IPS DF 6.9 (cell line): ENCODE results near the gene SPAG16.
A peak's percentile ranks its signal among the peaks of the same experiment; 100 is the strongest.

Source experiments
- DNase-seq: peaks from one replicate; pipeline ENCODE4 v3.0.0-alpha.2; 2013; ENCODE audit warnings: low read depth, low spot score
- H3K27ac ChIP-seq: one replicate; pipeline ENCODE4 v1.5.1; 2013; ENCODE audit warnings: low read length, control low read depth
- H3K27me3 ChIP-seq: 2 replicates; pipeline ENCODE4 v1.6.1; 2013; ENCODE audit warnings: mild to moderate bottlenecking, low read length; ENCODE audit not compliant: control insufficient read depth, insufficient read depth
- H3K36me3 ChIP-seq: 2 replicates; pipeline ENCODE4 v1.6.1; 2013; ENCODE audit warnings: low read length; ENCODE audit not compliant: control insufficient read depth, insufficient read depth
- H3K4me1 ChIP-seq: 2 replicates; pipeline ENCODE4 v1.6.1; 2013; ENCODE audit warnings: low read length; ENCODE audit not compliant: control insufficient read depth, insufficient read depth
- H3K4me3 ChIP-seq: 2 replicates; pipeline ENCODE4 v1.5.1; 2013; ENCODE audit warnings: mild to moderate bottlenecking, low read length
- H3K9me3 ChIP-seq: 2 replicates; pipeline ENCODE4 v1.6.1; 2013; ENCODE audit warnings: low read length, inconsistent platforms; ENCODE audit not compliant: control insufficient read depth, insufficient read depth
- WGBS: extraction: QIAGEN DNeasy Blood & Tissue Kit; methylation state at CpG from one replicate; pipeline ENCODE4 v1.1.7; 2013; ENCODE audit warnings: mixed read lengths, missing lambda C conversion rate; ENCODE audit not compliant: insufficient read length, insufficient coverage; 5-methylcytosine and 5-hydroxymethylcytosine counted together

The SPAG16 gene

DNA sequence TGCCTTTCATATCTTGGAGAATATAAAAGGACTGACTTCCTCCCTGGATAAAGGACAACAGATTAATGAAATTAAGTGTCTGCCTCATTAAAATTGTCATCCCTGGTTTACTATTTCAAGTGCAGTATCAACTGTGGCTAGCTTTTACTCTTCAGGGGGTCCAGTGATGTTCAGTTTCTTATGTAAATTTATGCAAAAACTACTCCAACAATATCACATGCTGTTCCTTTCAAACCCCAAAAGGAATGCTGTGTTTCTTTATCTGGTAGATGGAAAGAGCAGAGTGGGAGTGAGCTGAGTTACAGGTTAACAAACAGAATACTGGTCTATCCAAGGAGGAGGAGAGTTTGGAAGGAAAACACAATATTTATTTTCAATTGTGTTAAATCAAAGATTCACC is 842.9 kb downstream of the SPAG16 start:
- peak; percentile 63 for DNase-seq
- H3K27me3 ChIP-seq: no peaks in the 10 kb centered on the region
- H3K27ac ChIP-seq: no peak overlapping the region
- no peak overlapping the region for H3K4me3 ChIP-seq
- no peaks in the 10 kb centered on the region for H3K36me3 ChIP-seq
- no peaks in the 10 kb centered on the region for H3K4me1 ChIP-seq
- no peaks in the 10 kb centered on the region for H3K9me3 ChIP-seq

DNA sequence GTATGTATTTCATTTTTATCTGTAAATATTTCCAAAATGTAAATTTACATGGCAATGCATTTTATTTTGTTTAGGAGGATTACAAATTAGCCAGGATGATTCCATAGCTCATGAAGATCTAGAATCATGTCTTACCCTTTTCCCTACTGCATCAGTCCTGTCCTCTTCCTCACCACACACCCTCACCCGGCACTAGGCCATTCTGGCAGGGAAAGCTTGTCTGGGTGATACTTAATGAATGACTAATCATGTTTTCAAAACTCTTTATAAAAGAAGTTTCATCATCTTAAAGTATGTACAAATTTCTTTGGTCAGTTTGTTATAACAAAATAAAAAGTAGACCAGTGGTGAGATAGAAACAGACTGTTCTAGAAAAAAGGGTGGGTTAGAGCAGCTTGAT is 843.3 kb downstream of the SPAG16 start:
- Histone ChIP-seq H3K27me3 (no peaks in the 10 kb centered on the region), H3K4me3 (no peak overlapping the region), H3K36me3 (no peaks in the 10 kb centered on the region), H3K4me1 (no peaks in the 10 kb centered on the region), H3K9me3 (no peaks in the 10 kb centered on the region), H3K27ac (no peak overlapping the region)
- no peak for DNase-seq
- no CpG with 5 or more reads among the region's 1 CpG for WGBS

DNA sequence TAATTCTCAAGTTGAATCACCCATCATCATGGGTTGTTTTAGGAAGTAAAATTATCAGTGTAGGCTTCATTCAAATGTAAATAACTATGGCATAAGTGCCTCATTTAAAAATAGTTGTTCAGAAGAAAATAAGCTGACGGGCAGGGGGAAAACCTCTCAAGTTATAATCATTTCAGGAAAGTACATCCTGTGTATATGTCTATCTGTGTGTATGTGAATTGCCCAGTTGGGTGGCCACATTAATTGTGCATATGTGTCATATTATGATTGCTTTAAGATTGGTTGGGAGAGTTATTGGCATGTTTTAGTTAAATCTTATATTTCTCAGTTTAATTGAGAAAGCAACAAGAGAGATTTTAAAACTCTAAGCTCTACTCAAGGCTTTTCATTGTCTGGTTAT is 843.8 kb downstream of the SPAG16 start:
- no CpG with 5 or more reads among the region's 1 CpG for WGBS
- Histone ChIP-seq H3K4me3 (no peak overlapping the region), H3K27ac (no peak overlapping the region)

DNA sequence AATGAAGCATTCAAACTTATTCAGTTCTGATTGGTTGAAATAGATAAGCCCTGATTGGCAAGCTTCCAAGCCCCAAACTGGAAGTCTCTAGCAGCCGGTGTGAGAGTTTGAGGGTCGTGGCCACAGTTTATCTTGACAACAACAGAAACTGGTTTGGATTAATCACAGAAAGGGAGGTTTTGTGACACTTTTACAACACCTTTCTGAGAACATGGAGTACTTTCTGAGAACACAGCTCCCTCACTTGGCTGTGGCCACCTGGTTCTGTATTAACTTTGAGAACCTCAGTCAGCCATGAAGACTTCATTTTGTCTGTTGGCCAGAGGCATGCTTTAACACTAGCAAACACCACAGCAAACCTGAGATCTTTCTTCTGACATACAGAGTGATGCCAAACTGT is 845.9 kb downstream of the SPAG16 start:
- Histone ChIP-seq H3K27me3 (no peaks in the 10 kb centered on the region), H3K9me3 (no peaks in the 10 kb centered on the region), H3K4me1 (no peaks in the 10 kb centered on the region), H3K27ac (no peak overlapping the region), H3K36me3 (no peaks in the 10 kb centered on the region), H3K4me3 (no peak overlapping the region)
- no CpG with 5 or more reads among the region's 2 CpGs for WGBS
- DNase-seq: no peak

More for the DNA sequence above, 843.8 kb downstream of the SPAG16 start:
- no peak for DNase-seq
- H3K9me3 ChIP-seq: no peaks in the 10 kb centered on the region
- no peaks in the 10 kb centered on the region for H3K36me3 ChIP-seq
- H3K4me1 ChIP-seq: no peaks in the 10 kb centered on the region
- no peaks in the 10 kb centered on the region for H3K27me3 ChIP-seq

DNA sequence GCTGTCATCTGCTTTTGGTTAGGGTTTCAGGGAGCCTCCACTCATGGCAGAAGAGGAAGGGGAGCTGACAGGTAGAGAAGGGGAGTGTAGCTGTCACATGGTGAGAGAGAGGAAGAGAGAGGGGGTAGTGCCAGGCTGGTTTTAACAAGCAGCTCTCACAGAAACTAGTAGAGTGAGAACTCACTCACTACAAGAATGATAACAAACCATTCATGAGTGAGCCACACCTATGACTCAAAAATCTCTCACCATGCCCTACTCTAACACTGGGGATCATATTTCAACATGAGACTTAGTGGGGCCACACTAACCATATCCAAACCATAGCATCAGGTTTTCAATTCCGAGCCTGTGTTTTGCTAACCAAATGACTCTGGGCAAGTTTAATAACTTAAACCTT is 851.7 kb downstream of the SPAG16 start:
- DNase-seq: no peak
- H3K36me3 ChIP-seq: no peaks in the 10 kb centered on the region
- no CpG with 5 or more reads among the region's 1 CpG for WGBS
- H3K9me3 ChIP-seq: no peaks in the 10 kb centered on the region
- H3K27me3 ChIP-seq: no peaks in the 10 kb centered on the region
- H3K4me1 ChIP-seq: no peaks in the 10 kb centered on the region
- no peak overlapping the region for H3K4me3 ChIP-seq
- H3K27ac ChIP-seq: no peak overlapping the region

DNA sequence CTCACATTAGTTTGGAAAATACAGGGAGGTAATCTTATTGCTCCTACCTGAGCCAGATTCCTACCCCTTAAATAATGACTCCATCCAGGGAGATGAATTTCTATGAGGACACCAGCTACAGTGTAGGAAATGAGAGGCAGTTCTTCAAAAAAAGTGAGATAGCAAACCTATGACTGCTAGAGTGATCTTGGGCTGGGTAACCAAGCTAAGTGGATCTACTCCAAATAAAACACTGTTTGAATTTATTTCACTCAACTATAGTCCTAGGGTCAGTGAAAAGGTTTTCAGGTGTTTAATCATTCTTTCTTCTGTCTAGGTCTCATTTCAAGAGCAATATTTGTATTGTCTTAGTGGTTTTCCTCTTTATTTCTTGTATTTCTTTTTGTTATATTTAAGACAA is 854.5 kb downstream of the SPAG16 start:
- H3K27ac ChIP-seq: no peak overlapping the region
- no peak for DNase-seq
- no peaks in the 10 kb centered on the region for H3K4me1 ChIP-seq
- no peaks in the 10 kb centered on the region for H3K27me3 ChIP-seq
- no peak overlapping the region for H3K4me3 ChIP-seq
- H3K9me3 ChIP-seq: no peaks in the 10 kb centered on the region
- H3K36me3 ChIP-seq: no peaks in the 10 kb centered on the region

DNA sequence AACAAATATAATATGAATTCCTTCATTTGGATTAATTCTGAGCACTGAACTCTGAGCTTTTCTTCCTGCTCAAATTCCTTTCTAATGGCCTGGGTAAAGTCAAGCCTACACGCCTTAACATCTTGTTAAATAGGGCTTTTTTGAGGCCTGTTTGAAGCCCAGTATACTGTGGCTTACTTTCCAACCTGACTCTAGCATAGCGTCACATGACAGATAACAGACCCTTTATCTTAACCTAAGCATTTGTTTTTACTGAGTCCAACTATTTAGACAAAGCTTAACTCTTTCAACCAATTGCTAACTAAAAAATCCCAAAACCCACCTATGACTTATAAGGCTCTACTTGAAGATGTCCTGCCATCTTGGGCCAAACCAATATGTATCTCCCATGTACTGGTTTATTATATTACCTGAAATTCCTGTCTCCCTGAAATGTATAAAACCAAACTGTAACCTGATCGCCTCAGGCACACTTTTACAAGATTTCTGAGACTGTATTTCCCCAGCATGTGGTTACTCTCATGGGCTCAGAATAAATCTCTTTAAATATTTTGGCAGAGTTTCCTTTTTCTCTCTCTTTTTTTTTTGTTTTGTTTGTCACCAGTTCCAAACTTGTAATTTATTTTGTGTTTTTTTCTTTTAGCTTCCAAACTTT is 855.5 kb downstream of the SPAG16 start:
- Histone ChIP-seq H3K27me3 (no peaks in the 10 kb centered on the region), H3K27ac (no peak overlapping the region), H3K4me3 (no peak overlapping the region), H3K9me3 (no peaks in the 10 kb centered on the region), H3K4me1 (no peaks in the 10 kb centered on the region), H3K36me3 (no peaks in the 10 kb centered on the region)
- no peak for DNase-seq
- WGBS: no CpG with 5 or more reads among the region's 3 CpGs

DNA sequence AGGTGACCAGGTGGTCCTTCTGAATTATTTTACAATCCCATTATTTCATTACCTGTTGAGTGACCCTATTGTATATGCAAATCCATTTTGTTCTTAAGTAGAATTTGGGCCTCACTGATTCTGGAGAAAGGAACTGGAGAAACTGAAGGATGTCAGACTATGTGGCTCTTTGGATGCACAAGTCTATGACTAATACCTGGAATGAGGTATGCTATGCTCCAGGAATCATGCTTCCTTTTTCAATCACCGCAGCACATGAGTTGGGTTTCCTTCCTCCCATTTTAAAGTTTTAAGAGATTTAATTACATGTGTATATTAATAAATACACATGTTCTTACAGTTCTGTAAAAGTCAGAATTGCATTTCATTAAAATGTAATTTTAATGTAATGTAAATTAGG is 872.7 kb downstream of the SPAG16 start:
- Histone ChIP-seq H3K36me3 (no peaks in the 10 kb centered on the region), H3K9me3 (no peaks in the 10 kb centered on the region), H3K4me3 (no peak overlapping the region), H3K4me1 (no peaks in the 10 kb centered on the region), H3K27ac (no peak overlapping the region), H3K27me3 (no peaks in the 10 kb centered on the region)
- no peak for DNase-seq
- no CpG with 5 or more reads among the region's 1 CpG for WGBS

DNA sequence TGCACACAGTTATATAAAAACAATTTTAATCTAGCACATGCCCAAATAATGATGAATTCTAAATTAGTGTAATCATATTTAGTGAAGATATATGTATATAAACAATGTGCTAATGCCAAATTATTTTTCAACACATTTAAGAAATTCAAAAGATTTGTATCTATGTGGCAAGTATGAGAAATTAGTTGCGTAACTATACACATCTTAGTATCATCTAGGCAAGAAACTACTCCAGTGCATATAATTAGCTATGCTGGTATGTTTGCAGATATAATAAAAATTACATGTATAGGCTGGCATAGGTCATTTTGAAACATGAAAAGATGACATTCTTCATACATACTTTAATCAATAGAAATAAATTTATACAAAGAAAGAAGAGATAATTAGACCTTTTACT is 874.6 kb downstream of the SPAG16 start:
- WGBS: no CpG with 5 or more reads among the region's 1 CpG
- Histone ChIP-seq H3K9me3 (no peaks in the 10 kb centered on the region), H3K27ac (no peak overlapping the region), H3K36me3 (no peaks in the 10 kb centered on the region), H3K4me3 (no peak overlapping the region), H3K4me1 (no peaks in the 10 kb centered on the region), H3K27me3 (no peaks in the 10 kb centered on the region)
- no peak for DNase-seq

DNA sequence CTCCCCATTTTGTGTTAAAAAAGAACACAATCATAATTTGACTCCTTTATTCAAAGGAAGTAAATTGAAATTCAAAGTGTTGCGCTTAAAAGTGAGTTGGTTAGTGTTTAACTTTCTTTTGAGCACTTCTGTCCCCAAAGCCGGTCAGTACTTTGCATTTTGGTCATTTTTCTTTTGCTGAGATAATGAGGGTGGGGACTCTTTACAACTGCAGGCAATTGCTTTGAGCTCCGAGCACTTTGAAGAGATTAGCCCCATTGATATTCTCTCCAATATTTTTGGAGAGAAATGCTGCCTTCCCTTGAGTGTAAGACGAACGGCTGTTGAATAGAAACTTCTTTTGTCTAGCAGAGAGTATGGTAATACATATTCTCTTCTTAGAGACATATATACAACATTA is 885.0 kb downstream of the SPAG16 start:
- Histone ChIP-seq H3K27me3 (no peaks in the 10 kb centered on the region), H3K4me3 (no peak overlapping the region), H3K4me1 (0 out of 2 replicates have a peak, but pooled peaks cover 1% of the 10 kb centered on the region), H3K36me3 (no peaks in the 10 kb centered on the region), H3K9me3 (no peaks in the 10 kb centered on the region), H3K27ac (no peak overlapping the region)
- no CpG with 5 or more reads among the region's 5 CpGs for WGBS
- no peak for DNase-seq

DNA sequence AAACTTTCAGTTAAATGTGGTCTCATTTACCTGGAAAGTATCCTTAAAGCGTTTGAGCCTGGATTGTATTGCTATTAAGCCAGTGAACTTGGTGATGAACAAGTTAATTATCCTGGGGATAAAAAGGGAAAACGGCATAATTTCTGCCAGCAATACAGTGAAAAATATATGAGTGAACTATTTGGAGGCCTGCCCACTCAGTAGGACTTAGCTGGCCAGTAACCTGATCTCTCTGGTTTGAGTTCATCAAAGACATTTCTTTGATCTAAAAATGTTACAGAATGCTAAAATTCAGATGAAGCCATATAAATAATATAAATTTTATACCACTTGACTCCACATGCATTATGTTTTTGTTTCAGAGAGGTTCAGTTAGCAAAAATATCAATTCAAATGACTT is 885.5 kb downstream of the SPAG16 start:
- no peak for DNase-seq
- Histone ChIP-seq H3K27ac (no peak overlapping the region), H3K36me3 (no peaks in the 10 kb centered on the region), H3K4me3 (no peak overlapping the region), H3K9me3 (no peaks in the 10 kb centered on the region), H3K27me3 (no peaks in the 10 kb centered on the region), H3K4me1 (0 out of 2 replicates have a peak, but pooled peaks cover 1% of the 10 kb centered on the region)
- WGBS: no CpG with 5 or more reads among the region's 2 CpGs
